Measurements from ENCODE around the gene VAMP1.
"Not testable (repeated sequence)": the region's sequence is repeated elsewhere in the genome, so short reads cannot be mapped to it uniquely, and the experiment has no call there.

VAMP1 gene

GRCh38 chr12:6478416-6478815 is 7.9 kb upstream of the VAMP1 start:
- Mint-ChIP-seq H3K4me3 (no peak overlapping the region), H3K27me3 (ENCODE audit: low read depth) (peaks cover 14% of the 10 kb centered on the region), H3K36me3 (ENCODE audit: low read depth) (peaks cover 2% of the 10 kb centered on the region), H3K9me3 (peaks cover 4% of the 10 kb centered on the region), H3K4me1 (ENCODE audit: low read depth) (peaks cover 3% of the 10 kb centered on the region), H3K27ac (no peak overlapping the region)

DNA sequence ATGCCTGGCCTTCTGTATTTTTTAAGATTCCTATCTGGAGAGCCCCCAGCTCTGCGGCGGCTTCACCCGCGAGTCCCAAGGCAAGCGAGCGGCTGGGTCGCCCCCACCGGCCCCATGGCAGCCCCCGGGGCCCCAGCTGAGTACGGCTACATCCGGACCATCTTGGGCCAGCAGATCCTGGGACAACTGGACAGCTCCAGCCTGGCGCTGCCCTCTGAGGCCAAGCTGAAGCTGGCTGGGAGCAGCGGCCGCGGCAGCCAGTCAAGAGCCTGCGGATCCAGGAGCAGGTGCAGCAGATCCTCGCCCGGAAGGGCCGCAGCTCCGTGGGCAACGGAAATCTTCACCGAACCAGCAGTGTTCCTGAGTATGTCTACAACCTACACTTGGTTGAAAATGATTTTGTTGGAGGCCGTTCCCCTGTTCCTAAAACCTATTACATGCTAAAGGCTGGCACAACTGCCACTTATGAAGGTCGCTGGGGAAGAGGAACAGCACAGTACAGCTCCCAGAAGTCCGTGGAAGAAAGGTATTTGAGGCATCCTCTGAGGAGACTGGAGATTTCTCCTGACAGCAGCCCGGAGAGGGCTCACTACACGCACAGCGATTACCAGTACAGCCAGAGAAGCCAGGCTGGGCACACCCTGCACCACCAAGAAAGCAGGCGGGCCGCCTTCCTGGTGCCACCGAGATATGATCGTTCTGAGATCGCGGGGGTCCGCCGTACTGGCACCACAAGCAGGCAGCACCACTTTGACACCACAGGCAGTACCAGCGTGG is 7.3 kb upstream of the VAMP1 start:
- H3K27ac Mint-ChIP-seq; H3K4me3 Mint-ChIP-seq; H3K4me1 Mint-ChIP-seq (ENCODE audit: low read depth); H3K9me3 Mint-ChIP-seq; H3K36me3 Mint-ChIP-seq (ENCODE audit: low read depth): not testable (repeated sequence)
- H3K27me3 Mint-ChIP-seq (ENCODE audit: low read depth) = peaks cover 14% of the 10 kb centered on the region

DNA sequence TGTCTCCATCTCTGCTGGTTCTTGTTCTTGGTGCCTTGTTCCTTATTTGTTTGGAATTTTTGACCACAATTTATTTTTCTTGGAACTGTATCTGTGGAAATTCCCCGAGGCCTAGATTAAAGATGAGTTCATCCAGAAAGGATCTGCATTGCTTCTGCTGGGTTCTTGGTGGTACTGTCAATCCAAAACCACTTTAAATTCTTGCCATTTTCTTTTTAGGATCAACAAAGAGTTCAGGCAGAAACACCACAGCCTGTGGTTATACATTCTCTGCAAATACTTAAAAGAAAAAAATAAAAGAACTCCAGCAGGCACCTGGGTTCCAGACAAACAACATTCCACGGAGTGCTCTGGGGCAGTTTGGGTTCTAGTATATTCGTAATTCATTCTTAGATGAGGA is 6.0 kb upstream of the VAMP1 start:
- Mint-ChIP-seq H3K27me3 (ENCODE audit: low read depth) (peaks cover 14% of the 10 kb centered on the region), H3K36me3 (ENCODE audit: low read depth) (peaks cover 2% of the 10 kb centered on the region), H3K27ac (no peak overlapping the region), H3K4me3 (no peak overlapping the region), H3K4me1 (ENCODE audit: low read depth) (peaks cover 11% of the 10 kb centered on the region), H3K9me3 (peaks cover 4% of the 10 kb centered on the region)

GRCh38 chr12:6475233-6475975 is 4.9 kb upstream of the VAMP1 start:
- H3K4me3 Mint-ChIP-seq; H3K27ac Mint-ChIP-seq; H3K36me3 Mint-ChIP-seq (ENCODE audit: low read depth); H3K9me3 Mint-ChIP-seq: not testable (repeated sequence)
- Mint-ChIP-seq H3K27me3 (ENCODE audit: low read depth) (peaks cover 16% of the 10 kb centered on the region), H3K4me1 (ENCODE audit: low read depth) (peaks cover 17% of the 10 kb centered on the region)

GRCh38 chr12:6472491-6472890 is 2.0 kb upstream of the VAMP1 start:
- Mint-ChIP-seq H3K9me3 (peaks cover 4% of the 10 kb centered on the region), H3K27ac (no peak overlapping the region), H3K36me3 (ENCODE audit: low read depth) (peaks cover 20% of the 10 kb centered on the region), H3K4me1 (ENCODE audit: low read depth) (peaks cover 37% of the 10 kb centered on the region), H3K27me3 (ENCODE audit: low read depth) (peaks cover 6% of the 10 kb centered on the region), H3K4me3 (no peak overlapping the region)

GRCh38 chr12:6471989-6472360 is 1.5 kb upstream of the VAMP1 start:
- Mint-ChIP-seq H3K27me3 (ENCODE audit: low read depth) (peaks cover 6% of the 10 kb centered on the region), H3K9me3 (peaks cover 4% of the 10 kb centered on the region), H3K4me1 (ENCODE audit: low read depth) (peaks cover 42% of the 10 kb centered on the region), H3K4me3 (no peak overlapping the region), H3K27ac (peak overlapping the region; percentile 22), H3K36me3 (ENCODE audit: low read depth) (peaks cover 24% of the 10 kb centered on the region)

DNA sequence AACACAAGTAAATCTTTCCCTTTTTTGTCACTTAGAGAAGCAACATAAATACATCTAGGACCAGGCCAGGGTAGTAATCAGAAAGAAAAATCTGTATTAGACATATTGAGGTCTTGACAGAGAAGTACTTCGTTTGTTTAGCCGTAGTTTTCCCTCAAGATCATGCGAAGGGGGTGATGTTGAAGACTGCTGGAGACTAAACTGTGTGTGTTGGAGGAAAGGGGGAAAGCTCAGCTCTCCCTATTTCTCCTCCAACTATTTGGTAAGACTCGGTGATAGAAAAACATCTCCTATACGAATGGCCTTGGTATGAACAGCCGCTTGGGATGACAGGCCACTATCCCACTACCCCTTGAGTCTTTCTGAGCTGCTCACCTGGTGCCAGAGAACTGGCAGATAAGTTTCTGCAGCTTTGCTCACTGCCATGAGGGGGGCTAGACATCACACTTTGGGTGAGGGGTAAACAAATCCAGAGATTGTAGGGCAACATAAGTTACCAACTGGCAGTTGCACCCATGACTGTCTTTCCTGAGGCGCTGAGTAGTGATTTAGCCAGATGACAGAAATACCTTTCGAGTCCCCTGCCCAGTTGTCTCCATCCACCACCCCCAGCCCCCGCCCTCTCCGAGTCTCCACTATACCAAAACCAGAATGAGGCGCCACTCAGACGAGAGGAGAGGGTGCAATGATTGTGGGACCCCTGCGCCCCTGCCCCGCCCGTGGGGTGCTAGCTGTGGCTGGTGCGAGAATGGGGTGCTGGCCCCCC is 685 bp downstream of the VAMP1 start:
- peak overlapping the region; percentile 88 for H3K27ac Mint-ChIP-seq
- H3K27me3 Mint-ChIP-seq (ENCODE audit: low read depth) = peaks cover 3% of the 10 kb centered on the region
- H3K9me3 Mint-ChIP-seq = no peaks in the 10 kb centered on the region
- H3K36me3 Mint-ChIP-seq (ENCODE audit: low read depth) = peaks cover 39% of the 10 kb centered on the region
- peak overlapping the region; percentile 90 for H3K4me3 Mint-ChIP-seq
- peaks cover 54% of the 10 kb centered on the region for H3K4me1 Mint-ChIP-seq (ENCODE audit: low read depth)

GRCh38 chr12:6469092-6469491 is 1.4 kb downstream of the VAMP1 start:
- H3K4me1 Mint-ChIP-seq (ENCODE audit: low read depth) = peaks cover 61% of the 10 kb centered on the region
- H3K27ac Mint-ChIP-seq = peak overlapping the region; percentile 88
- peak overlapping the region; percentile 90 for H3K4me3 Mint-ChIP-seq
- H3K27me3 Mint-ChIP-seq (ENCODE audit: low read depth) = peaks cover 3% of the 10 kb centered on the region
- H3K36me3 Mint-ChIP-seq (ENCODE audit: low read depth) = peaks cover 46% of the 10 kb centered on the region
- no peaks in the 10 kb centered on the region for H3K9me3 Mint-ChIP-seq

- peaks cover 67% of the 10 kb centered on the region for H3K4me1 Mint-ChIP-seq (ENCODE audit: low read depth)
- no peaks in the 10 kb centered on the region for H3K9me3 Mint-ChIP-seq
- H3K36me3 Mint-ChIP-seq (ENCODE audit: low read depth) = peaks cover 54% of the 10 kb centered on the region
These were observed 2.2 kb downstream of the VAMP1 start for GRCh38 chr12:6468283-6468575.

GRCh38 chr12:6467571-6468282 is 2.8 kb downstream of the VAMP1 start:
- H3K36me3 Mint-ChIP-seq (ENCODE audit: low read depth) = peaks cover 59% of the 10 kb centered on the region
- H3K9me3 Mint-ChIP-seq; H3K27me3 Mint-ChIP-seq (ENCODE audit: low read depth): not testable (repeated sequence)
- H3K4me3 Mint-ChIP-seq = peak overlapping the region; percentile 90
- H3K4me1 Mint-ChIP-seq (ENCODE audit: low read depth) = peaks cover 72% of the 10 kb centered on the region
- peak overlapping the region; percentile 11 for H3K27ac Mint-ChIP-seq

More at GRCh38 chr12:6468283-6468575, 2.2 kb downstream of the VAMP1 start:
- H3K4me3 Mint-ChIP-seq = peak overlapping the region; percentile 90
- H3K27me3 Mint-ChIP-seq (ENCODE audit: low read depth) = peaks cover 3% of the 10 kb centered on the region
- H3K27ac Mint-ChIP-seq = peak overlapping the region; percentile 88

DNA sequence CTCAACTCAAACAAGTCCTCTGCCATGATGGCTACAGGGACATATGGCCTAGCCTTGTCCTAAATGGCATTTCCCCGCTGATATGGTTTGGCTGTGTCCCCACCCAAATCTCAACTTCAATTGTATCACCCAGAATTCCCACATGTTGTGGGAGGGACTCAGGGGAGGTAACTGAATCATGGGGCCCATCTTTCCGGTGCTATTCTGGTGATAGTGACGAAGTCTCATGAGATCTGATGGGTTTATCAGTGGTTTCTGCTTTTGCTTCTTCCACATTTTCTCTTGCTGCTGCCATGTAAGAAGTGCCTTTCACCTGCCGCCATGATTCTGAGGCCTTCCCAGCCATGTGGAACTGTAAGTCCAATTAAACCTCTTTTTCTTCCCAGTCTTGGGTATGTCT is 3.7 kb downstream of the VAMP1 start:
- H3K27me3 Mint-ChIP-seq (ENCODE audit: low read depth); H3K9me3 Mint-ChIP-seq: not testable (repeated sequence)
- peak overlapping the region; percentile 59 for H3K4me3 Mint-ChIP-seq
- H3K27ac Mint-ChIP-seq = peak overlapping the region; percentile 76
- H3K4me1 Mint-ChIP-seq (ENCODE audit: low read depth) = peaks cover 76% of the 10 kb centered on the region
- peaks cover 68% of the 10 kb centered on the region for H3K36me3 Mint-ChIP-seq (ENCODE audit: low read depth)

GRCh38 chr12:6466184-6466573 is 4.3 kb downstream of the VAMP1 start:
- no peak overlapping the region for H3K4me3 Mint-ChIP-seq

DNA sequence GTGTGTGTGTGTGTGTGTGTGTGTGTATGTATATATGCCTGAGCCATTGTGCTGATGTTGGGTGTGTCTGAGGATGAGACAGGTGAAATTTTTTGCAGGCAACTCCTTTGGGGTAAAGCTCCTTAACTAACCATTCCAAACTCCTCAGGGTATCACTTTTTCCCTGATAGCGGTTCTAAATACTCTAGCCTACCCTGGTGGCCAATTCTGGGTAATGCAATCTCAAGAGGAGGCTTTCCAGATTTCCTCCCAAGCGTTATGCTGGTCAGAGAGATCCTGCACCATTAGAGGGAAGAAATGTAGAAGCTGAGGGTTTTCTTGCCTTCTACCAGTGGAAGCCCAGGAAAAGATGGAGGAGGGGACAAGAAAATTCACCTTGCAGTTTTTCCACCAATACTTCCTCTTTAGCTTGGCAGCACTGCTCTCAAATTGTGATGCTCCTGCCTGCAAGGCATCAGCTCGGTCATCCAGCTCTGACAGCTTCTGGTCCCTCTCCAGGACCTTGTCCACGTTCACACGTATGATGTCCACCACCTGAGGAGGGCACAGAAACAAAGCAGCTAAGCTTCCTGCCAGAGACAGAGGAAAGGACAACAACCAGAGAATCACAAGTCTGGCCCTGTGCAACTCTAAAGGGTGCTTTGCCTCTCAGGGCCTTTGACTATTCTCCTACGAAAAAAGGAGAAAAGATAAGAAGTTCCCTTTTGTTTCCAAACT is 4.9 kb downstream of the VAMP1 start:
- H3K27ac Mint-ChIP-seq = peak overlapping the region; percentile 68

More at GRCh38 chr12:6466184-6466573, 4.3 kb downstream of the VAMP1 start:
- H3K27ac Mint-ChIP-seq = peak overlapping the region; percentile 76
- peaks cover 76% of the 10 kb centered on the region for H3K4me1 Mint-ChIP-seq (ENCODE audit: low read depth)
- peaks cover 73% of the 10 kb centered on the region for H3K36me3 Mint-ChIP-seq (ENCODE audit: low read depth)
- peaks cover 2% of the 10 kb centered on the region for H3K27me3 Mint-ChIP-seq (ENCODE audit: low read depth)
- H3K9me3 Mint-ChIP-seq = no peaks in the 10 kb centered on the region

GRCh38 chr12:6464531-6464930 is 5.9 kb downstream of the VAMP1 start:
- Mint-ChIP-seq H3K36me3 (ENCODE audit: low read depth) (peaks cover 86% of the 10 kb centered on the region), H3K4me3 (peak overlapping the region; percentile 64), H3K27ac (peak overlapping the region; percentile 99), H3K4me1 (ENCODE audit: low read depth) (peaks cover 76% of the 10 kb centered on the region), H3K9me3 (no peaks in the 10 kb centered on the region), H3K27me3 (ENCODE audit: low read depth) (no peaks in the 10 kb centered on the region)

More for the DNA sequence above, 4.9 kb downstream of the VAMP1 start:
- no peaks in the 10 kb centered on the region for H3K9me3 Mint-ChIP-seq
- peaks cover 79% of the 10 kb centered on the region for H3K4me1 Mint-ChIP-seq (ENCODE audit: low read depth)
- H3K27me3 Mint-ChIP-seq (ENCODE audit: low read depth) = no peaks in the 10 kb centered on the region
- no peak overlapping the region for H3K4me3 Mint-ChIP-seq
- H3K36me3 Mint-ChIP-seq (ENCODE audit: low read depth) = peaks cover 78% of the 10 kb centered on the region
